ENCODE data around the gene ZDHHC11B. TPM values are rescaled to one million over a fixed set of nuclear protein-coding genes. Genes with fewer than 3 reads are reported as not detected.
"Not testable (repeated sequence)": the region's sequence is repeated elsewhere in the genome, so short reads cannot be mapped to it uniquely, and the experiment has no call there.

Gene ZDHHC11B
- total RNA-seq, 4 donors from 2014 or later: 0.24 to 1.2 (median 0.71) TPM

- intact Hi-C loops (cut with DNase I; ENCODE audit: low total_unique reads) (no loop called here), in situ Hi-C loops (cut with MboI; ENCODE audit: low sequenced_read_pairs in 4 of 4) (no loop called here)
- TF ChIP-seq CTCF (IDR thresholded peaks at IDR 0.05 in 4 of 5, conservative IDR thresholded peaks at IDR 0.05 in 1 of 5) (no peak), POLR2A (IDR thresholded peaks at IDR 0.05) (no peak)
- no peak overlapping the region for H3K4me3 ChIP-seq
- no peak for ATAC-seq
- H3K36me3 ChIP-seq: peaks cover 0 to 4% of the 10 kb centered on the region in 2 donors
- no peaks in the 10 kb centered on the region for H3K27me3 ChIP-seq
- no peaks in the 10 kb centered on the region for H3K4me1 ChIP-seq
- no peak overlapping the region for H3K27ac ChIP-seq
- no peak for DNase-seq
- peaks cover 0 to 7% (median 0%) of the 10 kb centered on the region in 3 donors for H3K9me3 ChIP-seq
Measured at GRCh38 chr5:717143-717542, 67.4 kb downstream of the ZDHHC11B start.

GRCh38 chr5:716740-717139 lies 67.8 kb downstream of the ZDHHC11B start:
- in situ Hi-C loops (cut with MboI; ENCODE audit: low sequenced_read_pairs in 4 of 4); intact Hi-C loops (cut with DNase I; ENCODE audit: low total_unique reads); H3K27ac ChIP-seq: not testable (repeated sequence)

GRCh38 chr5:715636-716035 lies 68.9 kb downstream of the ZDHHC11B start:
- in situ Hi-C loops (cut with MboI; ENCODE audit: low sequenced_read_pairs in 4 of 4); H3K27me3 ChIP-seq; H3K36me3 ChIP-seq; H3K9me3 ChIP-seq; H3K27ac ChIP-seq; H3K4me1 ChIP-seq; H3K4me3 ChIP-seq; intact Hi-C loops (cut with DNase I; ENCODE audit: low total_unique reads); ATAC-seq; DNase-seq: not testable (repeated sequence)

More at GRCh38 chr5:716740-717139, 67.8 kb downstream of the ZDHHC11B start:
- ATAC-seq, H3K9me3 ChIP-seq, H3K36me3 ChIP-seq, DNase-seq, H3K4me3 ChIP-seq, H3K27me3 ChIP-seq, H3K4me1 ChIP-seq: not testable (repeated sequence)

- intact Hi-C loops (cut with DNase I; ENCODE audit: low total_unique reads); ATAC-seq; H3K9me3 ChIP-seq; in situ Hi-C loops (cut with MboI; ENCODE audit: low sequenced_read_pairs in 4 of 4); H3K4me1 ChIP-seq; DNase-seq; H3K36me3 ChIP-seq; H3K27ac ChIP-seq; H3K4me3 ChIP-seq; H3K27me3 ChIP-seq: not testable (repeated sequence)
Measured at GRCh38 chr5:714215-715118, 70.1 kb downstream of the ZDHHC11B start.

- H3K36me3 ChIP-seq; intact Hi-C loops (cut with DNase I; ENCODE audit: low total_unique reads); H3K27ac ChIP-seq; H3K9me3 ChIP-seq; H3K27me3 ChIP-seq; in situ Hi-C loops (cut with MboI; ENCODE audit: low sequenced_read_pairs in 4 of 4); H3K4me1 ChIP-seq; ATAC-seq; H3K4me3 ChIP-seq; DNase-seq: not testable (repeated sequence)
Measured at GRCh38 chr5:713686-714085, 70.8 kb downstream of the ZDHHC11B start.

- H3K27me3 ChIP-seq; ATAC-seq; H3K4me3 ChIP-seq; DNase-seq; H3K27ac ChIP-seq; intact Hi-C loops (cut with DNase I; ENCODE audit: low total_unique reads); H3K9me3 ChIP-seq; H3K36me3 ChIP-seq; in situ Hi-C loops (cut with MboI; ENCODE audit: low sequenced_read_pairs in 4 of 4); H3K4me1 ChIP-seq: not testable (repeated sequence)
Measured at GRCh38 chr5:708848-709517, 75.5 kb downstream of the ZDHHC11B start.

- H3K36me3 ChIP-seq; H3K4me1 ChIP-seq; ATAC-seq; intact Hi-C loops (cut with DNase I; ENCODE audit: low total_unique reads); H3K9me3 ChIP-seq; H3K4me3 ChIP-seq; DNase-seq; H3K27ac ChIP-seq; H3K27me3 ChIP-seq; in situ Hi-C loops (cut with MboI; ENCODE audit: low sequenced_read_pairs in 4 of 4): not testable (repeated sequence)
Measured at GRCh38 chr5:708374-708773, 76.2 kb downstream of the ZDHHC11B start.

GRCh38 chr5:706127-706526 lies 78.4 kb downstream of the ZDHHC11B start:
- intact Hi-C loops (cut with DNase I; ENCODE audit: low total_unique reads); H3K4me3 ChIP-seq; ATAC-seq; in situ Hi-C loops (cut with MboI; ENCODE audit: low sequenced_read_pairs in 4 of 4); H3K4me1 ChIP-seq; H3K36me3 ChIP-seq; H3K27me3 ChIP-seq; DNase-seq; H3K27ac ChIP-seq; H3K9me3 ChIP-seq: not testable (repeated sequence)

GRCh38 chr5:696753-697702 lies 87.5 kb downstream of the ZDHHC11B start:
- H3K27me3 ChIP-seq; H3K36me3 ChIP-seq; H3K4me1 ChIP-seq; in situ Hi-C loops (cut with MboI; ENCODE audit: low sequenced_read_pairs in 4 of 4); H3K4me3 ChIP-seq; ATAC-seq; DNase-seq; H3K27ac ChIP-seq; H3K9me3 ChIP-seq; intact Hi-C loops (cut with DNase I; ENCODE audit: low total_unique reads): not testable (repeated sequence)

GRCh38 chr5:696191-696590 lies 88.3 kb downstream of the ZDHHC11B start:
- in situ Hi-C loops (cut with MboI; ENCODE audit: low sequenced_read_pairs in 4 of 4); ATAC-seq; DNase-seq: not testable (repeated sequence)

More at GRCh38 chr5:696191-696590, 88.3 kb downstream of the ZDHHC11B start:
- H3K4me3 ChIP-seq; H3K4me1 ChIP-seq; H3K27ac ChIP-seq; intact Hi-C loops (cut with DNase I; ENCODE audit: low total_unique reads); H3K36me3 ChIP-seq; H3K27me3 ChIP-seq; H3K9me3 ChIP-seq: not testable (repeated sequence)

Measured in gastrocnemius medialis (tissue), 4 donors.